Fibroblast of lung (primary cell): ENCODE measurements around the gene SLC26A2.

ENCODE experiments used
- CTCF ChIP-seq, 2 donors: IDR thresholded peaks in 1 of 2; conservative IDR thresholded peaks in 1 of 2; 1 replicate in 1 of 2; 2 replicates in 1 of 2; pipeline ENCODE4 v1.5.1; 2011 to 2012; ENCODE audit warnings: low read length in 2 of 2, control low read depth in 1 of 2, inconsistent platforms in 1 of 2, low read depth in 1 of 2, mild to moderate bottlenecking in 1 of 2
- EZH2 ChIP-seq: IDR thresholded peaks from 2 replicates; pipeline ENCODE4 v1.5.1; 2012; ENCODE audit warnings: low read length, control low read depth, mild to moderate bottlenecking; ENCODE audit errors: missing control alignments

- TF ChIP-seq EZH2, result no peak
- TF ChIP-seq CTCF (conservative IDR thresholded peaks at IDR 0.05 in 1 of 2, IDR thresholded peaks at IDR 0.05 in 1 of 2; ENCODE audit: low read depth in 1 of 2, low read length in 2 of 2), result no peak
Measured at GRCh38 chr5:149946118-149946517, 14.4 kb upstream of the SLC26A2 start.
